HTR-8/SVneo (cell line): ENCODE results near the gene RAN.
"Not testable (repeated sequence)": the region's sequence is repeated elsewhere in the genome, so short reads cannot be mapped to it uniquely, and the experiment has no call there.

Experiments used
- DNase-seq: peaks from one replicate; pipeline ENCODE4 v3.0.0; 2011; ENCODE audit warnings: low spot score, mixed read lengths; ENCODE audit not compliant: insufficient read length
- FAIRE-seq: peaks from 2 replicates; lab custom pipeline; 2011; peaks lifted over from hg19 to GRCh38; lab: Jason Lieb, UNC

The RAN gene

GRCh38 chr12:130848785-130849305, 23.0 kb upstream of the RAN start:
- not testable (repeated sequence) for DNase-seq, FAIRE-seq

GRCh38 chr12:130849561-130850417, 22.1 kb upstream of the RAN start:
- FAIRE-seq (no peak), DNase-seq (no peak)

- peak; percentile 60 for FAIRE-seq
- DNase-seq: no peak
Measured at GRCh38 chr12:130850418-130851021, 21.3 kb upstream of the RAN start.

GRCh38 chr12:130856088-130856487, 15.8 kb upstream of the RAN start:
- FAIRE-seq (no peak), DNase-seq (no peak)

- FAIRE-seq: no peak
Measured at GRCh38 chr12:130858084-130858483, 13.8 kb upstream of the RAN start.

DNA sequence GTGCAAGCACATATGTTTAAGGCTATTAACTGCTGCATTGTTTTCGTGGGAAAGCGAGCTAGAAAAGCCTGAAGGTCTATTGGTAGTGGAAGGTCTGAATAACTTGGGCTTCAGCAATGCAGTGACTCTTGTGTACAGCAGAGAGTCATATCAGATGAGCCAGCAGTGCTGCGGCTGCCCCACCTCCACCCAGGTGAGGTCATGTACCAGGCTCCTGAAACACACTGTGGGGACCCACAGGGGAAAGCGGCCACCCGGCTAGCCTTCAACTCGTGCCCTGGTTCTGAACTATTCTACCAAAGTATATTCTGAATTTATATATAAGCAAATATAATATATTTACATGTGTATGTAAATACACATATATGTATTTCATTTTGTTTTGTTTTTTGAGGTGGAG, 12.7 kb upstream of the RAN start:
- no peak for DNase-seq
- no peak for FAIRE-seq

More at GRCh38 chr12:130858084-130858483, 13.8 kb upstream of the RAN start:
- DNase-seq: no peak

- DNase-seq (no peak), FAIRE-seq (no peak)
Measured at GRCh38 chr12:130860311-130860710, 11.6 kb upstream of the RAN start.

DNA sequence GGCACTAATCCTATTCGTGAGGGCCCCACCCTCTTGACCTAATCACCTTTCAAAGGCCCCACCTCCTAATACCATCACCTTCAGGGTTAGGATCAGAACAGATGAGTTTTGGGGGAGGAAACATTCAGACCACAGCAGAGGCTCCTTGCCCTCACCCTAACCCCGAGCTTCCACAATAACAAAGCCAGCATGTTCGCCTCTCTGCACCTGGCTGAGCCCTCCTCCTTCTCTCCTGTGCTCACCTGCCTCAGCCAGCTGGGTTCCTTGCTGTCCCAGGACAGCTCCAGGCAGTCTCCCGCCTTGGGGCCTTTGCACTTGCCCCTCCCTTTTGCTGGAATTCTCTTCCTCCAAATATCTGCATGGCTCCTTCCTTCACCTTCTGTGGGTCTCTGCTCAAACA, 9.7 kb upstream of the RAN start:
- DNase-seq (no peak), FAIRE-seq (no peak)

GRCh38 chr12:130862771-130863170, 9.1 kb upstream of the RAN start:
- DNase-seq, FAIRE-seq: not testable (repeated sequence)

DNA sequence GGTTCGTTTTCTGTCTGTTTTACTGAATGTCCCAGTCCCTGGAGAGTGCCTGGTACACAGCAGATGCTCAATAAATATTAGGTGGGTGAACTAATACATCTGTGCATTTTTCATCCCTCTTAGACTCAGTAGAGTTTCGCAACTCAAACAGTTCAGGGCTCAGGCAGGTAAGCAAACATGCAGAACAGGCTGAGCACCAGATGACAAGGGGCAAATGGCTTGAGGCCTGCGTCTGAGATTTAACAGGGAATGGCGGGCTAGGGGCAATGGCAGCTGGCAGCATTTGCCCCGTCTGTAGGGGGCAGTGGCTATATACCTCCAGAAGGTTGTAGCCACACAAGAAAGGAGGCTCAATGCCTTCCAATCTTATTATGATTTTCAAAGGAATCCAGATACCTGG, 8.6 kb upstream of the RAN start:
- no peak for DNase-seq
- no peak for FAIRE-seq

- DNase-seq: no peak
- FAIRE-seq: no peak
Measured at GRCh38 chr12:130868412-130868811, 3.5 kb upstream of the RAN start.

DNA sequence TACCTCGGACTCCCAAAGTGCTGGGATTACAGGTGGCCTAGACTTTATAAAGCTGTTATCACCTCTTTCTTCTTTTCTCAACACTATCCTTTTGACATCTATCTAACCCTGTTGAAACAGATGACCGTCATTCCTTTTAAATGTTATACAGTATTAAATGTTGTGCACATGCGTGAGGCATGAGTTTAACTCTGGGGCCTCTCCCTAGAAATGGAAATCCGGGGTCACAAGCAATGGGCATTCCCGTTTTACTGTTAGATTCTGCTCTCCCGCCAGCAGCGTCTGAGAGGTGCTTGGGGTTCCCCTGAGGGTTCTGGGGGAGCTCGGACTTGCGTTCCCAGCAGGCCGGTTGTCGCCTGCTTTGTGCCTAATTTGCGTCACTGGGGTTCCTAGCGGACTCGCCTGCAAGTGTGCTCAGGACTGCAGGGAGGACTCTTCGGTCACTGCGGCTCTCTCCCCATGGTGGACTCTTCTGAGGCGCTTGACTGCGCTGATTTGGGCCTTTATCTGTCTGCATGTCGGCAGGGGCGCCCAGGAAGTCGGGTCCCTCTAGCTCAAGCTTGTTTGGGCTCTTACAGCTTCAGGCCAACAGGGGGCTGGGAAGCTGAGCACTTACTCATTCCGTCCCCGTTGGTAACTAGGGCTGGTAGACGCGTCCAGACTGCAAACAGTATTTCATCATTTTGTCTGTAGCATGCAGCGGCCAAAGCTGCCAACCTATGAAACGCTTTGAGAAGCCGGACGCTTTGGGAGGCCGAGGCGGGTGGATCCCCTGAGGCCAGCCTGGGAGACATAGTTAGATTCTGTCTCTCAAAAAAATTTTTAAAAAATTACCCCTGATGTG, 1.2 kb upstream of the RAN start:
- DNase-seq (peak; percentile 66), FAIRE-seq (peak; percentile 9)

DNA sequence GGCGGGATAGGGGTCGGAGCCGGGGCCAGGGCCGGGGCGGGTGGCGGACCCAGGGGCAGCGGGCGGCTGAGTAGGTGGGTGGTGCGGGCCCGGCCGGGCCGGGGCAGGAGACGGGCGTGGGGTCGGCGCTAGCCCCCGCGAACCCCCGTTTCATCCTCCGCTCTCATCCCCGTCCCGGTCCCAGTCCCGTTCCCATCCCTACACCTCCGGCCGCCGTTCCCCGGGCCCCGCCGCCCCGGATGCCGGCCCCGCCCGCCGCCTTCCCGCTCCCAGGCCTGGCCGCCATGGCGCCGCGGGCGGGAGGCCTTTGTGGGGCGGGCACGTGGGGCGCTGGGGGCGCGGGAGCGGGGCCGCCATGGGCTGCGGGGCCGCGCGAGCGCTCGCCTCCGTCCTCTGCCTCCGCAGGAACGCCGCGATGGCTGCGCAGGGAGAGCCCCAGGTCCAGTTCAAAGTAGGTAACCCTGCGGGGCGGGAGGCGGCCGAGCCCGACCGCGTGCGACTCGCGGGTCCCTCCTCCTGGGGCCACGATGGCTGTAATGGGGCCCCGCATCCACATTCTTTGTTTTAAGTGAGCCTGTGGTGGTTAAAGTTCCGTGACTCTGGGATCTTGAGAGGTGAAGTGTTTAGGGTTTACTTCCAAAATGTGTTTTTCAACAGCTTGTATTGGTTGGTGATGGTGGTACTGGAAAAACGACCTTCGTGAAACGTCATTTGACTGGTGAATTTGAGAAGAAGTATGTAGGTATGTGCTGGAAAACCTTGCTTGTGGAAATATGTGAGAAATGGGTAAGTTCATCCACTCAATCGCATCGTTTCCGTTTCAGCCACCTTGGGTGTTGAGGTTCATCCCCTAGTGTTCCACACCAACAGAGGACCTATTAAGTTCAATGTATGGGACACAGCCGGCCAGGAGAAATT, 572 bp downstream of the RAN start:
- DNase-seq (no peak), FAIRE-seq (no peak)

DNA sequence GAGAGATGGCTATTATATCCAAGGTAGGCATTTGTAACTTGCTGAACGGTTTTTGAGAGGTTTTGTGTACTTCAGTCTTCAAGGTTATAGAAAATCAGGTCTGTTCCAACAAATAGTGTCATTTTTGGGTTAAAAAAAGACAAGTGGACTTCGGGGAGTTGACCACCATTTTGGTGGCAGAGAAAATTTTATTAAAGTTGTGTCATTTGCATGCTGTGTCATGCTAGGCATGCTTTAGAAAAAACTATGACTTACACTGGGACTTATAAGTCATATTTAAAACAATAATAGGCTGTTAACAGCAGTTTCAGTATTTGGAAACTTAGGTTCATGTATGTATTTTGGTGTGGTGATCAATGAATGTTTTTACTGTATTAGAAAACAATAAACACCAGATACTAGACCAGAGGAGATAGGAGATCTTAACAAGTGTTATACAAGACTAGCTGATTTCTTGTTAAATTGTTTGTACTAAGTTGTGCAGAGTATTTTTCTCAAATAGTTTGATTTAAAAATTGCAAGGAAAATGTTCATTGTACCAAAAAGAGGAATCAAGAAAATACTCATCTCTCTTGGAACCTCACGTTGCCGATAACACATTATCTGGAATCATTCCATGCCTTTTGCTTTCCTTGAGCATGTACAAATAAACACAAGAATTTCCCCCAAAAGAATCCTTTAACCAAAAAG, 1.4 kb downstream of the RAN start:
- FAIRE-seq (no peak), DNase-seq (no peak)

- FAIRE-seq: no peak
- DNase-seq: no peak
Measured at GRCh38 chr12:130873825-130874224, 2.0 kb downstream of the RAN start.

- FAIRE-seq (no peak), DNase-seq (no peak)
Measured at GRCh38 chr12:130874696-130875095, 2.8 kb downstream of the RAN start.

- FAIRE-seq (no peak), DNase-seq (no peak)
Measured at GRCh38 chr12:130875193-130875592, 3.3 kb downstream of the RAN start.

DNA sequence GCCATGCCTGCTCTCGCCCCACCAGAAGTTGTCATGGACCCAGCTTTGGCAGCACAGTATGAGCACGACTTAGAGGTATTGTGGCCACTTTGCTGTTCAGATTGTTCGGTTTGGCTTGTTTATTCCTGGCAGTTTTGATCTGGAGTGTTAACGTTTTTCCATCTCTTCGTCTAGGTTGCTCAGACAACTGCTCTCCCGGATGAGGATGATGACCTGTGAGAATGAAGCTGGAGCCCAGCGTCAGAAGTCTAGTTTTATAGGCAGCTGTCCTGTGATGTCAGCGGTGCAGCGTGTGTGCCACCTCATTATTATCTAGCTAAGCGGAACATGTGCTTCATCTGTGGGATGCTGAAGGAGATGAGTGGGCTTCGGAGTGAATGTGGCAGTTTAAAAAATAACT, 3.8 kb downstream of the RAN start:
- DNase-seq, FAIRE-seq: not testable (repeated sequence)

- no peak for FAIRE-seq
- DNase-seq: no peak
Measured at GRCh38 chr12:130876297-130876696, 4.4 kb downstream of the RAN start.
